ENCODE data around the gene IL23R.

- TF ChIP-seq CTCF (IDR thresholded peaks at IDR 0.05 in 2 of 3, conservative IDR thresholded peaks at IDR 0.05 in 1 of 3; ENCODE audit: borderline replicate concordance in 1 of 3, insufficient read depth in 1 of 3, low read depth in 2 of 3, low read length in 2 of 3): no peak
- TF ChIP-seq POLR2AphosphoS5 (IDR thresholded peaks at IDR 0.05; ENCODE audit: low read depth, low read length): no peak
- no peak for TF ChIP-seq EZH2 (IDR thresholded peaks at IDR 0.05)
- TF ChIP-seq, protein P1, sequence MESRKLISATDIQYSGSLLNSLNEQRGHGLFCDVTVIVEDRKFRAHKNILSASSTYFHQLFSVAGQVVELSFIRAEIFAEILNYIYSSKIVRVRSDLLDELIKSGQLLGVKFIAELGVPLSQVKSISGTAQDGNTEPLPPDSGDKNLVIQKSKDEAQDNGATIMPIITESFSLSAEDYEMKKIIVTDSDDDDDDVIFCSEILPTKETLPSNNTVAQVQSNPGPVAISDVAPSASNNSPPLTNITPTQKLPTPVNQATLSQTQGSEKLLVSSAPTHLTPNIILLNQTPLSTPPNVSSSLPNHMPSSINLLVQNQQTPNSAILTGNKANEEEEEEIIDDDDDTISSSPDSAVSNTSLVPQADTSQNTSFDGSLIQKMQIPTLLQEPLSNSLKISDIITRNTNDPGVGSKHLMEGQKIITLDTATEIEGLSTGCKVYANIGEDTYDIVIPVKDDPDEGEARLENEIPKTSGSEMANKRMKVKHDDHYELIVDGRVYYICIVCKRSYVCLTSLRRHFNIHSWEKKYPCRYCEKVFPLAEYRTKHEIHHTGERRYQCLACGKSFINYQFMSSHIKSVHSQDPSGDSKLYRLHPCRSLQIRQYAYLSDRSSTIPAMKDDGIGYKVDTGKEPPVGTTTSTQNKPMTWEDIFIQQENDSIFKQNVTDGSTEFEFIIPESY (IDR thresholded peaks at IDR 0.05; ENCODE audit: extremely low read depth, insufficient replicate concordance, low read length): no peak
- no peak for TF ChIP-seq EZH2phosphoT487 (IDR thresholded peaks at IDR 0.05; ENCODE audit: borderline replicate concordance)
- TF ChIP-seq MAX (IDR thresholded peaks at IDR 0.05): no peak
- TF ChIP-seq SP1 (IDR thresholded peaks at IDR 0.05; ENCODE audit: low read depth): no peak
- no peak for TF ChIP-seq POLR2A (IDR thresholded peaks at IDR 0.05; ENCODE audit: borderline replicate concordance, extremely low read depth, insufficient read depth, insufficient read length)
- no peak for TF ChIP-seq JUND (IDR thresholded peaks at IDR 0.05)
- TF ChIP-seq SIN3A (IDR thresholded peaks at IDR 0.05; ENCODE audit: low read depth): no peak
- no peak for TF ChIP-seq RAD21 (IDR thresholded peaks at IDR 0.05; ENCODE audit: low read depth)
Observed at GRCh38 chr1:67190942-67191341, 24.7 kb downstream of the IL23R start.

All from HCT116 (cell line).